H9 (cell line): ENCODE measurements around the gene CIT. TPM values are rescaled to one million over a fixed set of nuclear protein-coding genes. Genes with fewer than 3 reads are reported as not detected.
A peak's percentile ranks its signal among the peaks of the same experiment; 100 is the strongest.

Source experiments
- DNase-seq: peaks from one replicate; pipeline ENCODE4 v3.0.0-alpha.2; 2017
- H2AFZ ChIP-seq: one replicate; pipeline ENCODE4 v1.6.1; 2013; ENCODE audit warnings: mild to moderate bottlenecking, low read length, control low read depth, moderate library complexity
- H2AK5ac ChIP-seq: 2 replicates; pipeline ENCODE4 v1.6.1; 2013; ENCODE audit warnings: low read length, control low read depth, mixed read lengths; ENCODE audit not compliant: insufficient read length
- H2BK120ac ChIP-seq: one replicate; pipeline ENCODE4 v1.6.1; 2013; ENCODE audit warnings: low read depth, mild to moderate bottlenecking, low read length, control low read depth, inconsistent platforms; ENCODE audit not compliant: poor library complexity, severe bottlenecking
- H2BK12ac ChIP-seq: 2 replicates; pipeline ENCODE4 v1.6.1; 2013; ENCODE audit warnings: low read length, control low read depth, mixed read lengths, low read depth; ENCODE audit not compliant: insufficient read length
- H2BK15ac ChIP-seq: 2 replicates; pipeline ENCODE4 v1.6.1; 2013; ENCODE audit warnings: low read depth, low read length, control low read depth
- H2BK20ac ChIP-seq: one replicate; pipeline ENCODE4 v1.6.1; 2013; ENCODE audit warnings: low read depth, mild to moderate bottlenecking, low read length, control low read depth, inconsistent platforms; ENCODE audit not compliant: poor library complexity, severe bottlenecking
- H2BK5ac ChIP-seq: 2 replicates; pipeline ENCODE4 v1.6.1; 2013; ENCODE audit warnings: low read length, control low read depth, mixed read lengths; ENCODE audit not compliant: insufficient read length
- H3K14ac ChIP-seq: 2 replicates; pipeline ENCODE4 v1.6.1; 2013; ENCODE audit warnings: low read length, control low read depth; ENCODE audit not compliant: insufficient read depth
- H3K18ac ChIP-seq: 2 replicates; pipeline ENCODE4 v1.6.1; 2013; ENCODE audit warnings: low read depth, mild to moderate bottlenecking, mixed read lengths, low read length, control low read depth; ENCODE audit not compliant: insufficient read length
- H3K23ac ChIP-seq: 2 replicates; pipeline ENCODE4 v1.6.1; 2013; ENCODE audit warnings: low read length, control low read depth, mixed read lengths, low read depth; ENCODE audit not compliant: insufficient read length
- H3K23me2 ChIP-seq: 2 replicates; pipeline ENCODE4 v1.6.1; 2013; ENCODE audit warnings: low read depth, mild to moderate bottlenecking, mixed read lengths, low read length, control low read depth; ENCODE audit not compliant: insufficient read length, poor library complexity, severe bottlenecking
- H3K27ac ChIP-seq: 2 replicates; pipeline ENCODE4 v1.5.1; 2013; ENCODE audit warnings: low read length, control low read depth, mixed read lengths, low read depth; ENCODE audit not compliant: insufficient read length
- H3K27me3 ChIP-seq: 2 replicates; pipeline ENCODE4 v1.6.1; 2013; ENCODE audit warnings: low read length, control low read depth, inconsistent platforms; ENCODE audit not compliant: insufficient read depth
- H3K4ac ChIP-seq: 2 replicates; pipeline ENCODE4 v1.6.1; 2013; ENCODE audit warnings: low read depth, mild to moderate bottlenecking, control low read depth, inconsistent platforms, low read length, moderate library complexity
- H3K4me1 ChIP-seq: 2 replicates; pipeline ENCODE4 v1.6.1; 2013; ENCODE audit warnings: low read length, control low read depth, inconsistent platforms; ENCODE audit not compliant: insufficient read depth
- H3K4me2 ChIP-seq: 2 replicates; pipeline ENCODE4 v1.6.1; 2013; ENCODE audit warnings: low read length, control low read depth, mixed read lengths; ENCODE audit not compliant: insufficient read length, insufficient read depth
- H3K56ac ChIP-seq: 2 replicates; pipeline ENCODE4 v1.6.1; 2013; ENCODE audit warnings: low read depth, mild to moderate bottlenecking, mixed read lengths, low read length, control low read depth; ENCODE audit not compliant: insufficient read length
- H3K79me1 ChIP-seq: 2 replicates; pipeline ENCODE4 v1.6.1; 2013; ENCODE audit warnings: low read depth, mild to moderate bottlenecking, moderate library complexity, low read length, control low read depth, inconsistent platforms; ENCODE audit not compliant: insufficient read depth, poor library complexity, severe bottlenecking
- H3K79me2 ChIP-seq: 2 replicates; pipeline ENCODE4 v1.6.1; 2013; ENCODE audit warnings: low read length, control low read depth, inconsistent platforms; ENCODE audit not compliant: insufficient read depth
- H3K9ac ChIP-seq: 2 replicates; pipeline ENCODE4 v1.6.1; 2013; ENCODE audit warnings: low read length, control low read depth, mixed read lengths; ENCODE audit not compliant: insufficient read length; ENCODE audit errors: extremely low read depth
- H3K9me3 ChIP-seq: one replicate; pipeline ENCODE4 v1.6.1; 2013; ENCODE audit warnings: low read depth, low read length, inconsistent platforms; ENCODE audit not compliant: control insufficient read depth
- H3T11ph ChIP-seq: one replicate; pipeline ENCODE4 v1.6.1; 2013; ENCODE audit warnings: mild to moderate bottlenecking, low read length, control low read depth, inconsistent platforms
- H4K20me1 ChIP-seq: one replicate; pipeline ENCODE4 v1.6.1; 2013; ENCODE audit not compliant: control insufficient read depth, insufficient read length, insufficient read depth
- H4K5ac ChIP-seq: 2 replicates; pipeline ENCODE4 v1.6.1; 2013; ENCODE audit warnings: low read depth, mild to moderate bottlenecking, mixed read lengths, low read length, control low read depth; ENCODE audit not compliant: insufficient read length
- H4K8ac ChIP-seq: replicated peaks from 2 replicates; pipeline ENCODE4 v1.6.1; 2013; ENCODE audit warnings: low read length, control low read depth, mixed read lengths, low read depth; ENCODE audit not compliant: insufficient read length
- H4K91ac ChIP-seq: 2 replicates; pipeline ENCODE4 v1.6.1; 2013; ENCODE audit warnings: low read depth, mild to moderate bottlenecking, moderate library complexity, mixed read lengths, low read length, control low read depth; ENCODE audit not compliant: insufficient read length
- H3K27ac Mint-ChIP-seq, 3 experiments: 2 replicates in 2 of 3; 3 replicates in 1 of 3; pipeline ENCODE4 v1.8.0; 2020 to 2021; ENCODE audit warnings: mixed read lengths in 3 of 3, mild to moderate bottlenecking in 1 of 3, moderate library complexity in 1 of 3
- H3K27me3 Mint-ChIP-seq: 2 replicates; pipeline ENCODE4 v1.8.0; 2021; ENCODE audit warnings: low read depth, mild to moderate bottlenecking, moderate library complexity, mixed read lengths
- H3K36me3 Mint-ChIP-seq, 3 experiments: 2 replicates in 2 of 3; 3 replicates in 1 of 3; pipeline ENCODE4 v1.8.0; 2020 to 2021; ENCODE audit warnings: low read depth in 3 of 3, mixed read lengths in 3 of 3; ENCODE audit not compliant: insufficient read depth in 1 of 3
- H3K4me1 Mint-ChIP-seq, 2 experiments: 2 replicates each; pipeline ENCODE4 v1.8.0; 2020; ENCODE audit warnings: mixed read lengths in 2 of 2
- H3K4me3 Mint-ChIP-seq, 2 experiments: 2 replicates in 1 of 2; 3 replicates in 1 of 2; pipeline ENCODE4 v1.8.0; 2020 to 2021; ENCODE audit warnings: mild to moderate bottlenecking in 2 of 2, mixed read lengths in 2 of 2, moderate library complexity in 1 of 2
- H3K9me3 Mint-ChIP-seq, 2 experiments: 2 replicates in 1 of 2; 3 replicates in 1 of 2; pipeline ENCODE4 v1.8.0; 2020; ENCODE audit warnings: mild to moderate bottlenecking in 2 of 2, mixed read lengths in 2 of 2, moderate library complexity in 1 of 2
- CTCF ChIP-seq: fragments of 200-600 bp; sonication (generic); conservative IDR thresholded peaks from 3 replicates; pipeline ENCODE4 v1.8.0; 2021; ENCODE audit warnings: antibody characterized with exemption, mild to moderate bottlenecking
- WGBS: extraction: QIAGEN DNeasy Blood & Tissue Kit; methylation state at CpG from one replicate; pipeline ENCODE4 v1.1.7; 2013; ENCODE audit warnings: missing lambda C conversion rate, low lambda C conversion rate, mixed read lengths; ENCODE audit not compliant: insufficient read length; ENCODE audit errors: extremely low coverage; 5-methylcytosine and 5-hydroxymethylcytosine counted together
- total RNA-seq: library from RNA; stranded (reverse); gene quantifications from 2 replicates; pipeline ENCODE4 v1.2.1, GENCODE V29; 2021

CIT gene
- total RNA-seq, 1 experiment from 2014 or later = 55.3 TPM

GRCh38 chr12:119687879-119688278, 189.2 kb downstream of the CIT start:
- Histone ChIP-seq H2BK20ac (no peak overlapping the region), H2BK15ac (no peak overlapping the region), H2BK12ac (no peak overlapping the region), H3K9me3 (no peaks in the 10 kb centered on the region), H3K56ac (no peak overlapping the region), H3K9ac (no peak overlapping the region), H2BK5ac (no peak overlapping the region), H4K20me1 (no peaks in the 10 kb centered on the region), H3K79me1 (no peaks in the 10 kb centered on the region), H3K79me2 (no peaks in the 10 kb centered on the region), H4K91ac (no peak overlapping the region), H4K5ac (no peak overlapping the region), H3K23me2 (no peaks in the 10 kb centered on the region), H3T11ph (no peak overlapping the region), H3K18ac (no peak overlapping the region), H2BK120ac (no peak overlapping the region), H3K27me3 (no peaks in the 10 kb centered on the region), H3K4ac (no peak overlapping the region), H3K4me2 (no peak overlapping the region), H2AK5ac (no peak overlapping the region), H3K27ac (no peak overlapping the region), H3K23ac (no peak overlapping the region), H2AFZ (no peak overlapping the region), H3K14ac (no peak overlapping the region), H4K8ac (no peak overlapping the region), H3K4me1 (no peaks in the 10 kb centered on the region)
- Mint-ChIP-seq H3K36me3 (peaks cover 14 to 55% (median 45%) of the 10 kb centered on the region in 3 experiments; a peak in 6 of 7 replicates), H3K27ac (peak overlapping the region in 1 of 3 experiments; percentile 85; a peak in 1 of 7 replicates), H3K4me1 (peaks cover 0 to under 1% of the 10 kb centered on the region in 2 experiments; a peak in 1 of 4 replicates), H3K27me3 (no peaks in the 10 kb centered on the region), H3K4me3 (no peak overlapping the region), H3K9me3 (peaks cover 0 to 2% of the 10 kb centered on the region in 2 experiments; a peak in 1 of 5 replicates)
- no CpG with 5 or more reads among the region's 9 CpGs for WGBS
- no peak for TF ChIP-seq CTCF
- no peak for DNase-seq
